GM21786 (cell line): Measurements from ENCODE around the gene LHFPL4.

Experiments
- ATAC-seq: cut with Tn5 transposase; IDR thresholded peaks from one replicate; pipeline ENCODE4 v1.9.1; 2021; ENCODE audit not compliant: unreplicated experiment

The LHFPL4 gene

GRCh38 chr3:9476935-9477334, 76.7 kb downstream of the LHFPL4 start:
- ATAC-seq, result no peak

- ATAC-seq, result no peak
These were observed 79.1 kb downstream of the LHFPL4 start for GRCh38 chr3:9474482-9474881.

- ATAC-seq, result no peak
These were observed 80.0 kb downstream of the LHFPL4 start for GRCh38 chr3:9473496-9474065.

GRCh38 chr3:9469986-9470385, 83.6 kb downstream of the LHFPL4 start:
- ATAC-seq, result no peak

GRCh38 chr3:9468460-9468859, 85.2 kb downstream of the LHFPL4 start:
- no peak for ATAC-seq

GRCh38 chr3:9467451-9467850, 86.2 kb downstream of the LHFPL4 start:
- no peak for ATAC-seq

- no peak for ATAC-seq
These were observed 98.0 kb downstream of the LHFPL4 start for GRCh38 chr3:9455596-9456131.

- no peak for ATAC-seq
These were observed 101.2 kb downstream of the LHFPL4 start for GRCh38 chr3:9452417-9452816.

- ATAC-seq, result no peak
These were observed 102.6 kb downstream of the LHFPL4 start for GRCh38 chr3:9450991-9451390.

- no peak for ATAC-seq
These were observed 103.5 kb downstream of the LHFPL4 start for GRCh38 chr3:9450126-9450525.

- ATAC-seq, result no peak
These were observed 105.0 kb downstream of the LHFPL4 start for GRCh38 chr3:9448643-9449042.
